H1 (cell line): ENCODE data around the gene TACC2. TPM values are rescaled to one million over a fixed set of nuclear protein-coding genes. Genes with fewer than 3 reads are reported as not detected.

Source experiments
- CTCF ChIA-PET: fragments of 300-600 bp; sonication (Branson Sonifier 250); formaldehyde crosslinking; loops from one replicate; lab custom pipeline; 2021; ENCODE audit not compliant: partially characterized antibody; lab: Charles Lee
- POLR2A ChIA-PET: fragments of 300-600 bp; sonication (Branson Sonifier 250); formaldehyde crosslinking; loops from one replicate; lab custom pipeline; 2021; ENCODE audit warnings: inconsistent platforms; ENCODE audit not compliant: partially characterized antibody; lab: Charles Lee
- DNase-seq, 2 experiments: peaks; one replicate each; pipeline versions ENCODE4 v3.0.0 to v3.0.0-alpha.2; 2010 to 2022; ENCODE audit warnings: low spot score in 2 of 2, low read depth in 1 of 2, mixed read lengths in 1 of 2
- FAIRE-seq: peaks from 2 replicates; lab custom pipeline; 2011; peaks lifted over from hg19 to GRCh38; lab: Jason Lieb, UNC
- H2AFZ ChIP-seq: 2 replicates; pipeline ENCODE4 v1.8.1; 2012; ENCODE audit warnings: low read length, inconsistent platforms
- H2AK5ac ChIP-seq: 2 replicates; pipeline ENCODE4 v1.6.1; 2013; ENCODE audit warnings: low read depth, low read length
- H2BK120ac ChIP-seq: replicated peaks from 2 replicates; pipeline ENCODE3; 2013; ENCODE audit warnings: low read depth, low read length, inconsistent platforms
- H2BK12ac ChIP-seq: 2 replicates; pipeline ENCODE4 v1.6.1; 2013; ENCODE audit warnings: low read depth, low read length
- H2BK15ac ChIP-seq: 2 replicates; pipeline ENCODE4 v1.6.1; 2013; ENCODE audit warnings: low read length
- H2BK20ac ChIP-seq: 2 replicates; pipeline ENCODE4 v1.6.1; 2013; ENCODE audit warnings: low read length
- H2BK5ac ChIP-seq: 2 replicates; pipeline ENCODE4 v1.6.1; 2013; ENCODE audit warnings: low read depth, low read length
- H3K14ac ChIP-seq: 2 replicates; pipeline ENCODE4 v1.6.1; 2013; ENCODE audit warnings: inconsistent platforms; ENCODE audit not compliant: insufficient read length
- H3K18ac ChIP-seq: 2 replicates; pipeline ENCODE4 v1.6.1; 2013; ENCODE audit warnings: low read length; ENCODE audit errors: extremely low read depth
- H3K23ac ChIP-seq: 2 replicates; pipeline ENCODE4 v1.6.1; 2013; ENCODE audit warnings: inconsistent platforms; ENCODE audit not compliant: insufficient read length
- H3K23me2 ChIP-seq: 2 replicates; pipeline ENCODE4 v1.6.1; 2013; ENCODE audit warnings: low read depth, low read length
- H3K27ac ChIP-seq: 2 replicates; pipeline ENCODE4 v1.6.1; 2011; ENCODE audit warnings: low read depth, low read length, inconsistent platforms
- H3K27me3 ChIP-seq, 4 experiments: replicated peaks in 1 of 4; 1 replicate in 1 of 4; 2 replicates in 3 of 4; pipeline versions ENCODE4 v1.6.1 to v1.8.1; 2011 to 2013; ENCODE audit warnings: low read length in 3 of 4, mild to moderate bottlenecking in 3 of 4, inconsistent platforms in 2 of 4, mixed read lengths in 2 of 4, moderate library complexity in 1 of 4; ENCODE audit not compliant: control insufficient read depth in 3 of 4, insufficient read depth in 3 of 4; ENCODE audit errors: extremely low read depth in 1 of 4
- H3K36me3 ChIP-seq, 4 experiments: 2 replicates each; pipeline versions ENCODE4 v1.6.1 to v1.8.1; 2011 to 2013; ENCODE audit warnings: mild to moderate bottlenecking in 4 of 4, low read length in 3 of 4, moderate library complexity in 2 of 4, control low read depth in 1 of 4, inconsistent platforms in 1 of 4; ENCODE audit not compliant: insufficient read depth in 4 of 4, control insufficient read depth in 2 of 4
- H3K4ac ChIP-seq: replicated peaks from 2 replicates; pipeline ENCODE3; 2013; ENCODE audit warnings: low read length, low read depth, mixed read lengths, inconsistent platforms; ENCODE audit not compliant: insufficient read length
- H3K4me1 ChIP-seq, 4 experiments: replicated peaks in 1 of 4; 1 replicate in 1 of 4; 2 replicates in 3 of 4; pipeline versions ENCODE4 v1.6.1 to v1.8.1; 2011 to 2013; ENCODE audit warnings: low read length in 3 of 4, inconsistent platforms in 2 of 4, mixed read lengths in 1 of 4; ENCODE audit not compliant: insufficient read depth in 4 of 4, control insufficient read depth in 3 of 4
- H3K4me2 ChIP-seq, 2 experiments: 2 replicates each; pipeline versions ENCODE4 v1.6.1 to v1.8.1; 2011 to 2013; ENCODE audit warnings: low read depth in 2 of 2, low read length in 2 of 2, control low read depth in 1 of 2, inconsistent platforms in 1 of 2, mild to moderate bottlenecking in 1 of 2; ENCODE audit not compliant: insufficient read depth in 1 of 2
- H3K4me3 ChIP-seq, 4 experiments: fragments of 200-600, 300-600 bp in 1 of 4; sonication (generic), shearing (Covaris generic), sonication (Bioruptor Twin) in 1 of 4; 2 replicates each; pipeline versions ENCODE4 v1.5.1 to v1.8.1; 2011 to 2016; ENCODE audit warnings: low read length in 4 of 4, low read depth in 3 of 4, control low read depth in 2 of 4, inconsistent platforms in 2 of 4, mild to moderate bottlenecking in 2 of 4, mixed read lengths in 1 of 4, moderate library complexity in 1 of 4; ENCODE audit not compliant: insufficient read depth in 2 of 4; ENCODE audit errors: extremely low read depth in 1 of 4
- H3K56ac ChIP-seq: replicated peaks from 2 replicates; pipeline ENCODE3; 2013; ENCODE audit warnings: low read depth, mild to moderate bottlenecking, mixed read lengths, low read length, inconsistent platforms; ENCODE audit not compliant: insufficient read length
- H3K79me1 ChIP-seq: 2 replicates; pipeline ENCODE4 v1.6.1; 2013; ENCODE audit warnings: low read depth, low read length, control low read depth
- H3K79me2 ChIP-seq, 2 experiments: 2 replicates each; pipeline versions ENCODE4 v1.6.1 to v1.8.1; 2012 to 2013; ENCODE audit warnings: low read length in 2 of 2, mild to moderate bottlenecking in 2 of 2, inconsistent platforms in 1 of 2; ENCODE audit not compliant: insufficient read depth in 2 of 2, control insufficient read depth in 1 of 2
- H3K9ac ChIP-seq, 4 experiments: replicated peaks in 1 of 4; 1 replicate in 1 of 4; 2 replicates in 3 of 4; pipeline versions ENCODE4 v1.6.1 to v1.8.1; 2011 to 2013; ENCODE audit warnings: low read depth in 3 of 4, low read length in 3 of 4, control low read depth in 2 of 4, mild to moderate bottlenecking in 2 of 4, moderate library complexity in 2 of 4, inconsistent platforms in 1 of 4; ENCODE audit errors: extremely low read depth in 1 of 4
- H3K9me3 ChIP-seq, 2 experiments: 2 replicates each; pipeline versions ENCODE4 v1.6.1 to v1.8.1; 2012 to 2013; ENCODE audit warnings: mild to moderate bottlenecking in 2 of 2, moderate library complexity in 2 of 2, control low read depth in 1 of 2, inconsistent platforms in 1 of 2, low read depth in 1 of 2, low read length in 1 of 2, mixed read lengths in 1 of 2; ENCODE audit not compliant: insufficient read depth in 2 of 2
- H4K20me1 ChIP-seq, 2 experiments: replicated peaks in 1 of 2; 2 replicates each; pipeline versions ENCODE3 to v1.8.1; 2011 to 2013; ENCODE audit warnings: inconsistent platforms in 2 of 2, low read length in 2 of 2, mild to moderate bottlenecking in 1 of 2; ENCODE audit not compliant: insufficient read depth in 2 of 2, control insufficient read depth in 1 of 2
- H4K5ac ChIP-seq: 2 replicates; pipeline ENCODE4 v1.6.1; 2013; ENCODE audit warnings: low read length, low read depth, mixed read lengths, inconsistent platforms; ENCODE audit not compliant: insufficient read length
- H4K8ac ChIP-seq: 2 replicates; pipeline ENCODE4 v1.8.0; 2013; ENCODE audit warnings: mild to moderate bottlenecking, moderate library complexity, low read length, inconsistent platforms; ENCODE audit not compliant: insufficient read depth; ENCODE audit errors: extremely low read depth
- H4K91ac ChIP-seq: replicated peaks from 2 replicates; pipeline ENCODE3; 2013; ENCODE audit warnings: low read length, mixed read lengths, inconsistent platforms; ENCODE audit not compliant: insufficient read length
- CREB1 ChIP-seq: IDR thresholded peaks from 2 replicates; pipeline ENCODE4 v1.6.1; 2012; ENCODE audit warnings: inconsistent platforms
- CTBP2 ChIP-seq: IDR thresholded peaks from 2 replicates; pipeline ENCODE4 v1.7.0; 2011; ENCODE audit warnings: borderline replicate concordance, mild to moderate bottlenecking, moderate library complexity, mixed read lengths, low read length; ENCODE audit not compliant: insufficient read depth, insufficient read length
- KDM4A ChIP-seq: IDR thresholded peaks from one replicate; pipeline ENCODE4 v1.7.1; 2012; ENCODE audit warnings: low read depth, mild to moderate bottlenecking, moderate library complexity, low read length, inconsistent platforms; ENCODE audit not compliant: severe bottlenecking
- RFX5 ChIP-seq: IDR thresholded peaks from 2 replicates; pipeline ENCODE4 v1.6.1; 2011; ENCODE audit warnings: low read depth, low read length, improper control_type of control experiment, borderline replicate concordance
- SUZ12 ChIP-seq: fragments of 200-600 bp; sonication (generic); IDR thresholded peaks from 2 replicates; pipeline ENCODE4 v1.6.1; 2012; ENCODE audit warnings: mild to moderate bottlenecking, inconsistent platforms, low read length, moderate library complexity, mixed read lengths
- WGBS, 2 experiments: shearing (Covaris generic) in 1 of 2; methylation state at CpG; one replicate each; pipeline versions ENCODE4 v1.1.6 to v1.1.7; 2013 to 2015; ENCODE audit warnings: low lambda C conversion rate in 2 of 2, mixed read lengths in 2 of 2, inconsistent platforms in 1 of 2, low coverage in 1 of 2, missing lambda C conversion rate in 1 of 2; ENCODE audit not compliant: insufficient replicate concordance in 2 of 2, insufficient coverage in 1 of 2, insufficient read length in 1 of 2; ENCODE audit errors: extremely low coverage in 1 of 2, missing lambda C conversion rate in 1 of 2; 5-methylcytosine and 5-hydroxymethylcytosine counted together
- polyA plus RNA-seq, 7 experiments: library from polyadenylated mRNA; depleted of rRNA in 3 of 7; stranded (reverse) in 5 of 7; unstranded in 2 of 7; fragments of >200 nt in 5 of 7; fragments of 200-250 nt in 2 of 7; gene quantifications; 1 replicate in 5 of 7; 2 replicates in 1 of 7; 4 replicates in 1 of 7; pipeline versions ENCODE4 v1.2.1 to v1.2.3, GENCODE V29; 2011 to 2013; ENCODE audit warnings: missing spikeins in 2 of 7, mixed read lengths in 2 of 7
- total RNA-seq: library from RNA; stranded (reverse); fragmentation: NEBNext Ultra II Directional; extraction: Animal tissue kit (Norgen Biotek cat#: 25700); gene quantifications from 2 replicates; pipeline ENCODE4 v1.2.1, GENCODE V29; 2021

The TACC2 gene
- total and polyA plus RNA-seq, 2 of the 8 experiments (the other 6 are each of a cell fraction or from before 2014, with no cell fraction given), result 21.2 to 46.6 TPM

DNA sequence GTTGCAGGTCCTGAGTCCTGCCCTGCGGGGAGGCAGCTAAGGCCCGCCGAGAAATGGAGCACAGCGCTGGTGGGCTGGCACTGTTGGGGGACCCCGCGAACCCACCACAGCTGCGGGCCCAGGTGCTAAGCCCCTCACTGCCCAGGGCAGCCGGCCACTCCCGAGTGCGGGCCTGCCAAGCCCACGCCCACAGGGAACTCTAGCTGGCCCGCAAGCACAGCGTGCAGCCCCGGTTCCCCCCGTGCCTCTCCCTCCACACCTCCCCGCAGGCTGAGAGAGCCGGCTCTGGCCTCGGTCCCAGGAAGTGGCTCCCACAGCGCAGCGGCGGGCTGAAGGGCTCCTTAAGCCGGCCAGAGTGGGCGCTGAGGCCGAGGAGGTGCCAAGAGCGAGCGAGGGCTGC, 10.5 kb upstream of the TACC2 start:
- Histone ChIP-seq H3K9ac (no peak overlapping the region), H2AFZ (no peak overlapping the region), H3K4me3 (no peak overlapping the region), H3K27ac (no peak overlapping the region), H3K9me3 (peaks cover 18 to 29% of the 10 kb centered on the region in 2 experiments), H3K4ac (no peak overlapping the region), H3K23ac (no peak overlapping the region), H4K20me1 (no peaks in the 10 kb centered on the region), H2BK120ac (no peak overlapping the region), H2BK5ac (no peak overlapping the region), H2AK5ac (no peak overlapping the region), H2BK15ac (no peak overlapping the region), H2BK20ac (no peak overlapping the region), H2BK12ac (no peak overlapping the region), H3K79me2 (peaks cover 0 to 7% of the 10 kb centered on the region in 2 experiments; a peak in 2 of 4 replicates), H4K8ac (no peak overlapping the region), H3K27me3 (no peaks in the 10 kb centered on the region), H3K56ac (no peak overlapping the region), H4K91ac (no peak overlapping the region), H3K79me1 (0 out of 2 replicates have a peak, but pooled peaks cover under 1% of the 10 kb centered on the region), H4K5ac (no peak overlapping the region), H3K4me2 (no peak overlapping the region), H3K23me2 (peaks cover 8% of the 10 kb centered on the region; the same call in 1 of the 2 replicates), H3K14ac (no peak overlapping the region), H3K36me3 (peaks cover 0 to 2% (median 0%) of the 10 kb centered on the region in 4 experiments; a peak in 1 of 8 replicates), H3K4me1 (peaks cover 0 to 3% (median 0%) of the 10 kb centered on the region in 4 experiments; a peak in 1 of 7 replicates), H3K18ac (no peak overlapping the region)
- DNase-seq, result no peak
- POLR2A ChIA-PET, result interaction anchor here (0.7 kb wide), 1 partner anchor 15 kb away, joined by 3 read pairs; no protein-coding TSS in a partner anchor
- 98% methylated on average over 18 of the region's 26 CpGs; no CpG with 5 or more reads in 1 of the 2 experiments for WGBS, 2 experiments
- FAIRE-seq, result no peak
- CTCF ChIA-PET, result interaction anchor here (0.6 to 1.3 kb wide), 2 partner anchors 73 to 282 kb away, joined by 4 to 6 read pairs; no protein-coding TSS in a partner anchor
- TF ChIP-seq CTBP2 (no peak), RFX5 (no peak), CREB1 (no peak), SUZ12 (no peak), KDM4A (no peak)
